GM23248 (cell line): Measurements from ENCODE around the gene SIGLEC15.

ENCODE experiments used
- EZH2 ChIP-seq: fragments of 200-600 bp; sonication (generic); IDR thresholded peaks from 2 replicates; pipeline ENCODE4 v1.6.1; 2018; ENCODE audit warnings: antibody characterized with exemption, mild to moderate bottlenecking; ENCODE audit not compliant: insufficient read depth, poor library complexity, severe bottlenecking
- EZH2phosphoT487 ChIP-seq: fragments of 200-600 bp; sonication (generic); IDR thresholded peaks from 2 replicates; pipeline ENCODE4 v1.6.1; 2018; ENCODE audit warnings: antibody characterized with exemption, moderate library complexity, mild to moderate bottlenecking, low read depth; ENCODE audit not compliant: insufficient read depth

DNA sequence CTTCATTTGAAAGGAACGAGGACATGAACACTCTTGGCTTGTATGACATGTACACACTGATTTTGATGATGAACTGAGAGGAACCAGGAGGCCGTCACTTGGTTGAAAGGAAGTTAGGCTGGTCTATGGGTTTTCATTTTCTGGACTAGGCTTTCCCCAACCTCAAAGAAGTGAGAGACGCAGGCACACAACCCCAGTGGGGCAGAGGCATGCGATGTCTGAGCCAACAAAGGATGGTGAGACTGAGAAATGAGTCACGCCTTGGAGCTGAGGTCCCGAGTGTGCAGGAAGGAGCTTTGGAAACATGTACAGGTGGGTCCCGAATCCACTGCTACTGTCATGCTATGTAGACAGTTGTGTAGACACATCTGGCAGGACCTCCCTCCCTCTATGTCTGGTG lies 24.1 kb downstream of the SIGLEC15 start:
- TF ChIP-seq EZH2, result no peak
- no peak for TF ChIP-seq EZH2phosphoT487
